Activated CD4-positive, CD25-positive, alpha-beta regulatory T cell treated with anti-CD3 and anti-CD28 coated beads, Interleukin-2, amount 50 U/mL, for 16 hours (primary cell): ENCODE data around the gene C16orf87.

Source experiments
- DNase-seq: peaks from one replicate; pipeline ENCODE4 v3.0.0-alpha.2; 2020; ENCODE audit warnings: low read depth, low spot score

The C16orf87 gene

DNA sequence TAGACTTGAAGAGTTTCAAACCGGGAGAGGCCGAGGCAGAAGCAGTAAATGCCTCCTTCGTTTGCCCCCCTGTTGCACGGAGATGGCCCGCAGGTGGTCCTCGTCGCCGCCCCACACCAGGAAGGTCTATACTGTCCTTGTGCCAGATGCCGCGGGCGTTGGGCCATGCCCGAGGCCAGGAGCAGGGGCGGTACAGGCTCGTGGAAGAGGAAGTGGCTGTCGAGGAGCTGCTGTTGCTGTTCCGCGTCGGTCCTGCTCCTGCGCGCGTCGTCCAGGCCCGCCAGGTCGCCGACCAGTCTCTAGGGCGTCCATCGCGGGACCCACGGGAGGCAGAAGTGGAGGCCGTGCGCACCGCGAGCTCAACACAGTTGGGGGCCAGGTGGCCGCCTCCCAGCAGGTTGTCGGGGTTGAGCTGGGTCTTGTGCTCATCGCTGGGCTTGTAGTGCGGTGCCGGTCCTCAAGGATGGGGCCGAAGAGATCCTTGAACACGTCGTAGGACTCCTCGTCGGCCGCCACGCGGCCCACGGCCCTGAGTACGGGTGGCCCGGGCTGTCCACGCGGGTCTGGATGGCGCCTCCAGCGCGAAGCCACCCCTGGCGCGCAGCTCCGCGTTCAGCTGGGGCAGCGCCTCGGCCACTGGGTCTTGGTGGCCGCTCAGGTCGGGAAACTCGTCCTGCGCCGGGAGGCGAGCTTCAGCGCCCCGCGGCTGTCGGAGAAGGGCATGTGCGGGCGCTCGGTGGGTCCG lies 13.1 kb upstream of the C16orf87 start:
- DNase-seq, result no peak

GRCh38 chr16:46842192-46842895 lies 11.4 kb upstream of the C16orf87 start:
- DNase-seq, result no peak

- no peak for DNase-seq
Observed at GRCh38 chr16:46839986-46840443, 9.0 kb upstream of the C16orf87 start.

- no peak for DNase-seq
Observed at GRCh38 chr16:46836534-46837530, 5.9 kb upstream of the C16orf87 start.

DNA sequence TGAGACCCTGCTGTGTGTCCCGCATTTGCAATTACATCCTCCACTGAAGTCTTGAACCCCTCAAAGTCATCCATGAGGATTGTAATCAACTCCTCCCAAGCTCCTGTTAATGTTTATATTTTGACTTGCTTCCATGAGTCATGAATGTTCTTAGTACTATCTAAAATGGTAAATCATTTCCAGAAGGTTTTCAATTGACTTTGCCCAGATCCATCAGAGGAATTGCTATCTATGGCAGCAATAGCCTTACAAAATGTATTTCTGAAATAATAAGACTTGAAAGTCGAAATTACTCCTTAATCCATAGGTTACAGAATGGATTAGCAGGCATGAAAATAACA lies 2.5 kb upstream of the C16orf87 start:
- no peak for DNase-seq

GRCh38 chr16:46832757-46833459 lies 1.9 kb upstream of the C16orf87 start:
- DNase-seq, result no peak

GRCh38 chr16:46830417-46830901 lies 521 bp downstream of the C16orf87 start:
- no peak for DNase-seq

GRCh38 chr16:46828943-46829342 lies 2.0 kb downstream of the C16orf87 start:
- no peak for DNase-seq

GRCh38 chr16:46828292-46828691 lies 2.7 kb downstream of the C16orf87 start:
- no peak for DNase-seq

DNA sequence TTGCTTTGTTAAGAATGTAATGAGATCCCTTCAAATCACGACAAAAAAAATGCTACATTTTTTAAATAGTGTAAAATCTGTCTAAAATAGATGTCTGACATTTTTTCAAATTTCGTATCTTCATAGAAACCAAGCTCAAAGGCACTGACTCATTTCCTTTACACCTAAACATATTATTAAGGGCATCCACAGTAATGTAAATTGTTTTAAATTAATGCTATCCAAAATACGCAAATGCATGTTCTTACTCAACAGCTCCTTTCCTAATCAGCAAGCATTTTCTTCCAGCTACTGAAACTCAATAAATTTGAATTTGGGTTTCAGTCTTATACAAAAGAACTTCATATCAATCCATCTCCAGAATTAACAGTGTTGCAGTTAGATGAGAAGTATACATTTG lies 4.3 kb downstream of the C16orf87 start:
- DNase-seq, result no peak

- no peak for DNase-seq
Observed at GRCh38 chr16:46822270-46822669, 8.7 kb downstream of the C16orf87 start.

- no peak for DNase-seq
Observed at GRCh38 chr16:46817961-46818360, 13.0 kb downstream of the C16orf87 start.

- DNase-seq, result no peak
Observed at GRCh38 chr16:46814790-46815189, 16.2 kb downstream of the C16orf87 start.

DNA sequence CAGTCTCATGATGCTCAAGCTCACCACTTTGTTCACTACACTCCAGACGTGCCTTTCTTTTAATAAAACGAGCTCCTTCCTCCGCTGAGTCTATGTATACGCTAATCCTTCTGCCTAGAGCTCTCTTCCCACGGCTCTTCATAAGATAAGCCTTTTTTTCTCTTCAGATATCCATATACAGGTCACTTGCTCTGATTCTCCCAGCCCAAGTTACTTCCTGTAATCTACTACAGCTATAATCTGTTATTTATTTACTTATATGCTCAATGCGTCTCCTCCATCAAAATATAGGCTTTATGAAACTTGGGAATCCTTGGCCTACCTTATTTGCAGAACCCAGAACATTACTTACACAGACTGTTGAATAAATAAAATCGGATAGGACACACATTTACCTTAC lies 17.4 kb downstream of the C16orf87 start:
- DNase-seq, result no peak

DNA sequence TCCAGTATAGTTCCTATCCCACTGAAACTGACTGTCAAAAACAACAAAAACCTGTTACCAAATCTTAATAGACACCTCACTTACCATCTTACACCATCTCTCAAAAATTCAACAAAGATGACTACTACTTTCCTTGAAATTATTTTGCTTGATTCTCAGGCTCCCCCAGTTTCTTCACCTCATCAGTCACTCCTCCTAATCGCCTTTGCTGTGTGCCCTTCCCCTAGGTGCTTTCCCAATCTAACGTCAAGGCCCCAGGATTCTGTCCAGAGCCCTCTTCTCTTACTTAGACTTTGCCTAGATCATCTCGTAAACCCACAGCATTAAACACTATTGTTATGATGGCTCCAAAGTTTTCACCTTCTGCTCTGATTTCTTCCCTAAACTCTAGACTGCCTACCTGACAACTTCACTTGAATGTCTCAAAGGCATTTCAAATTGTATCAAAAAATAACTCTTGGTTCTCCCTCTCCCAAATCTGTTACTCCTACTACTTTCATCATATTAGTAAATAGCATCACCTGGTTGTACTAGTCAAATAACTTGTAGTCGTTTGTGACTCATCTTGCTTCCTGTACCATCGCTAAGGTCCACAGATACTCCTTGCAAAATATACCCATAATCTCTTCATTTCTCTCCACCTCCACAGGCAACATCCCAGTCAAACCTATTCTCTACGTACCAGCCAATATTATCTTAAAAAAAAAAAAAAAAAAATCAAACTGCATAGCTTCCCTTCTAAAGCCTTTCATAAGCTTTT lies 18.0 kb downstream of the C16orf87 start:
- DNase-seq, result no peak

DNA sequence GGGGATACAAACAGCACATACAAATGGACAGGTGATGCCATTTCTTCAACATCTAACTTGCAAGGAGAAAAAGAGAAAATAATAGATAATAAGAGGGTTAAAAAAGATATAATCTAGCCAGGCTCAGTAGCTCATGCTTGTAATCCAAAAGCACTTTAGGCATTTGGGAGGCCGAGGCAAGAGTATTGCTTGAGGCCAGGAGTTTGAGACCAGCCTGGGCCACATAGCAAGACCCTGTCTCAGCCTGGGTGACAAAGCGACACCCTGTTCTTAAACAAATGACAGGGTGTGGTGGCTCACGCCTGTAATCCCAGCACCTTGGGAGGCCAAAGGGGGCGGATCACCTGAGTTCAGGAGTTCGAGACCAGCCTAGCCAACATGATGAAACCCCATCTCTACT lies 19.3 kb downstream of the C16orf87 start:
- no peak for DNase-seq

GRCh38 chr16:46808997-46809396 lies 22.0 kb downstream of the C16orf87 start:
- DNase-seq, result no peak

DNA sequence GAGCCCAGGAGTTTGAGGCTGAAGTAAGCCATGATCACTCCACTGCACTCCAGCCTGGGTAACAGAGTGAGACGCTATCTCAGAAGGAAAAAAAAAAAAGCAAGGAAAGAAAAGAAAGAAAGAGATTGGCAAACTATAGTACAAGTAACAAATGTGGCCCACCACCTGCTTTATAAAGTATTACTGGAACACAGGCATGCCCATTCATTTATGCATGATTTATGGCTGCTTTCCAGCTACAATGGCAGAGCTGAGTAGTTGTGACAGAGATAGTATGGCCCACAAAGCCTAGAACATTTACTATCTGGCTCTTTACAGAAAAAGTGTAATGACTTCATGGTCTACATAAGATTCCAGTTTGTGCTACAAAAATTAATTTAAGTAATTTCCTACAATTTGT lies 23.6 kb downstream of the C16orf87 start:
- no peak for DNase-seq

DNA sequence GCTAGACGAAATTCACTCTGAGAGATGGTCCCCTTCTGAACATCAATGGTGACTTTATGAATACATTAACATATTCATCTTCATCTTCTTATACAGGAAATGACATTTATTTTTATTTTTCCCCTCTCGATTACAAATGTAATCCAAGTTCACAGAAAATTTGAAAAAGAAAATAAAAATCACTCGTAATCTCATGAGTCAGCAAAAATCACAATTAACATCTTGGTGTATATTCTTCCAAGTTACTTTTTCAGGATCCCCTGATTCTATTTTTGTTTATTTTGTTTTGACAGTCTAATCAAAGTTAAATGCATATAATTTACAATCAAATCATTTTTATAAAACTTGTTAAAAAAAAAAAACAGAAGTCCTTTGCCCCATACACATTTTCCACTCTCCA lies 27.6 kb downstream of the C16orf87 start:
- no peak for DNase-seq

GRCh38 chr16:46801428-46802049 lies 29.4 kb downstream of the C16orf87 start:
- DNase-seq, result no peak
